ENCODE data around the gene LITAFD.
"Not testable (repeated sequence)": the region's sequence is repeated elsewhere in the genome, so short reads cannot be mapped to it uniquely, and the experiment has no call there.

The LITAFD gene

GRCh38 chr16:8872967-8873865, 8.9 kb upstream of the LITAFD start:
- DNase-seq (ENCODE audit: low read depth in 3 of 3) = no peak

- DNase-seq (ENCODE audit: low read depth in 3 of 3) = not testable (repeated sequence)
Measured at GRCh38 chr16:8873866-8874195, 8.3 kb upstream of the LITAFD start.

GRCh38 chr16:8874388-8874787, 7.8 kb upstream of the LITAFD start:
- DNase-seq (ENCODE audit: low read depth in 3 of 3) = no peak

- DNase-seq (ENCODE audit: low read depth in 3 of 3) = not testable (repeated sequence)
Measured at GRCh38 chr16:8875317-8875716, 6.8 kb upstream of the LITAFD start.

GRCh38 chr16:8877894-8878522, 4.1 kb upstream of the LITAFD start:
- no peak for DNase-seq (ENCODE audit: low read depth in 3 of 3)

GRCh38 chr16:8878523-8878911, 3.6 kb upstream of the LITAFD start:
- no peak for DNase-seq (ENCODE audit: low read depth in 3 of 3)

GRCh38 chr16:8880839-8881510, 1.2 kb upstream of the LITAFD start:
- no peak for DNase-seq (ENCODE audit: low read depth in 3 of 3)

- no peak for DNase-seq (ENCODE audit: low read depth in 3 of 3)
Measured at GRCh38 chr16:8882725-8883377, 700 bp downstream of the LITAFD start.

GRCh38 chr16:8885674-8886592, 3.8 kb downstream of the LITAFD start:
- DNase-seq (ENCODE audit: low read depth in 3 of 3) = no peak

GRCh38 chr16:8886593-8887430, 4.7 kb downstream of the LITAFD start:
- DNase-seq (ENCODE audit: low read depth in 3 of 3) = no peak

GRCh38 chr16:8887431-8887765, 5.2 kb downstream of the LITAFD start:
- DNase-seq (ENCODE audit: low read depth in 3 of 3) = no peak

- no peak for DNase-seq (ENCODE audit: low read depth in 3 of 3)
Measured at GRCh38 chr16:8887952-8888560, 5.9 kb downstream of the LITAFD start.

- DNase-seq (ENCODE audit: low read depth in 3 of 3) = no peak
Measured at GRCh38 chr16:8888951-8889892, 7.1 kb downstream of the LITAFD start.

- DNase-seq (ENCODE audit: low read depth in 3 of 3) = no peak
Measured at GRCh38 chr16:8889893-8890548, 7.9 kb downstream of the LITAFD start.

GRCh38 chr16:8890549-8890921, 8.4 kb downstream of the LITAFD start:
- no peak for DNase-seq (ENCODE audit: low read depth in 3 of 3)

- DNase-seq (ENCODE audit: low read depth in 3 of 3) = no peak
Measured at GRCh38 chr16:8892101-8892575, 10.0 kb downstream of the LITAFD start.

GRCh38 chr16:8893426-8893825, 11.3 kb downstream of the LITAFD start:
- DNase-seq (ENCODE audit: low read depth in 3 of 3) = no peak
